ENCODE measurements around the gene RAMACL.

GRCh38 chr6:166566026-166567011, 20.2 kb downstream of the RAMACL start:
- no peak for TF ChIP-seq CTCF (IDR thresholded peaks at IDR 0.05)
- TF ChIP-seq POLR2A (IDR thresholded peaks at IDR 0.05), result no peak
